HG02623 (cell line): Measurements from ENCODE around the gene KIF22.
"Not testable (repeated sequence)": the region's sequence is repeated elsewhere in the genome, so short reads cannot be mapped to it uniquely, and the experiment has no call there.

ENCODE experiments used
- ATAC-seq: cut with Tn5 transposase; IDR thresholded peaks from one replicate; pipeline ENCODE4 v1.9.1; 2021; ENCODE audit warnings: moderate library complexity; ENCODE audit not compliant: unreplicated experiment

The KIF22 gene

DNA sequence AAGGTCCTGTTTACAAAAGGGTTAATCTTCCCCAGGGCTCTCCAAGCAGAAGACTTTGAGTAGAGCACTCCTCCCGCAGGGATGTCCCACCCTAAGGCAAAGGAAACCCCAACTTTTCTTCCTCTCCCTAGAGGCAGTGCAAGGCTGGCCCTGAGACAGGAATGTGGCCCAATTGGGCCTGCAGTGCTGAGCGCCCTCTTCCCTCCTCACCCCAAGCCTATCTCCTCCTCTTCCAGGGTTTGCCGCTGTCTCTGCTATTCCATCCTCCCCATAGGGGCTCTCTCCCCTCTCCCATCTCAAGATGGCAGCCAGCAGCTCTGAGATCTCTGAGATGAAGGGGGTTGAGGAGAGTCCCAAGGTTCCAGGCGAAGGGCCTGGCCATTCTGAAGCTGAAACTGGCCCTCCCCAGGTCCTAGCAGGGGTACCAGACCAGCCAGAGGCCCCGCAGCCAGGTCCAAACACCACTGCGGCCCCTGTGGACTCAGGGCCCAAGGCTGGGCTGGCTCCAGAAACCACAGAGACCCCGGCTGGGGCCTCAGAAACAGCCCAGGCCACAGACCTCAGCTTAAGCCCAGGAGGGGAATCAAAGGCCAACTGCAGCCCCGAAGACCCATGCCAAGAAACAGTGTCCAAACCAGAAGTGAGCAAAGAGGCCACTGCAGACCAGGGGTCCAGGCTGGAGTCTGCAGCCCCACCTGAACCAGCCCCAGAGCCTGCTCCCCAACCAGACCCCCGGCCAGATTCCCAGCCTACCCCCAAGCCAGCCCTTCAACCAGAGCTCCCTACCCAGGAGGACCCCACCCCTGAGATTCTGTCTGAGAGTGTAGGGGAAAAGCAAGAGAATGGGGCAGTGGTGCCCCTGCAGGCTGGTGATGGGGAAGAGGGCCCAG is 22.4 kb downstream of the KIF22 start:
- ATAC-seq: no peak

DNA sequence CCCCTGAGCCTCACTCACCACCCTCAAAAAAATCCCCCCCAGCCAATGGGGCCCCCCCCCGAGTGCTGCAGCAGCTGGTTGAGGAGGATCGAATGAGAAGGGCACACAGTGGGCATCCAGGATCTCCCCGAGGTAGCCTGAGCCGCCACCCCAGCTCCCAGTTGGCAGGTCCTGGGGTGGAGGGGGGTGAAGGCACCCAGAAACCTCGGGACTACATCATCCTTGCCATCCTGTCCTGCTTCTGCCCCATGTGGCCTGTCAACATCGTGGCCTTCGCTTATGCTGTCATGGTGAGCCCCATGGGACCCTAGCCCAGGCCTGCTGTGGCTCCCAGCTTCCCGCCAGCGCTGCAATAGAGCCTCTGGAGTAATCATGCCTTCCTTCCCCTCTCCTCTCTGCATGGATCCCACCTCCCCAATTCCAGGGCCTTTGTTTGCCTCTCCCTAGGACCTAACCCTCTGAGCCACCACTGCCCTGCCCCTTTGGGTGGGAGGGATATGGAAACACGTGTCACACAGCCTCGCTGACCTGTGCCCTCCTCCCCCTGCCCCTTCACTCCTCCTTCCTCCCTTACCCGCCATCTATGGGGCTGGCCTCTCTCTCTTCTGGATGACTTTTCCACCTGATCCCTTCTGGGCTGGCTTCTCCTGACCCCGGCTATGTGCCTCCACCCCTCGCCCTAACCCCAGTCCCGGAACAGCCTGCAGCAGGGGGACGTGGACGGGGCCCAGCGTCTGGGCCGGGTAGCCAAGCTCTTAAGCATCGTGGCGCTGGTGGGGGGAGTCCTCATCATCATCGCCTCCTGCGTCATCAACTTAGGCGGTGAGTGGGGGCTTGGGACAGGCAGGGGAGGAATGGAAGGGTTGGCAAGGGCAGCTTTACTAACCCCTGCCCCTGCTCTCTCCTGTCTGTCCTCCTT is 23.4 kb downstream of the KIF22 start:
- ATAC-seq: no peak

GRCh38 chr16:29814592-29814991 is 24.0 kb downstream of the KIF22 start:
- no peak for ATAC-seq

GRCh38 chr16:29815032-29815721 is 24.6 kb downstream of the KIF22 start:
- ATAC-seq: no peak

DNA sequence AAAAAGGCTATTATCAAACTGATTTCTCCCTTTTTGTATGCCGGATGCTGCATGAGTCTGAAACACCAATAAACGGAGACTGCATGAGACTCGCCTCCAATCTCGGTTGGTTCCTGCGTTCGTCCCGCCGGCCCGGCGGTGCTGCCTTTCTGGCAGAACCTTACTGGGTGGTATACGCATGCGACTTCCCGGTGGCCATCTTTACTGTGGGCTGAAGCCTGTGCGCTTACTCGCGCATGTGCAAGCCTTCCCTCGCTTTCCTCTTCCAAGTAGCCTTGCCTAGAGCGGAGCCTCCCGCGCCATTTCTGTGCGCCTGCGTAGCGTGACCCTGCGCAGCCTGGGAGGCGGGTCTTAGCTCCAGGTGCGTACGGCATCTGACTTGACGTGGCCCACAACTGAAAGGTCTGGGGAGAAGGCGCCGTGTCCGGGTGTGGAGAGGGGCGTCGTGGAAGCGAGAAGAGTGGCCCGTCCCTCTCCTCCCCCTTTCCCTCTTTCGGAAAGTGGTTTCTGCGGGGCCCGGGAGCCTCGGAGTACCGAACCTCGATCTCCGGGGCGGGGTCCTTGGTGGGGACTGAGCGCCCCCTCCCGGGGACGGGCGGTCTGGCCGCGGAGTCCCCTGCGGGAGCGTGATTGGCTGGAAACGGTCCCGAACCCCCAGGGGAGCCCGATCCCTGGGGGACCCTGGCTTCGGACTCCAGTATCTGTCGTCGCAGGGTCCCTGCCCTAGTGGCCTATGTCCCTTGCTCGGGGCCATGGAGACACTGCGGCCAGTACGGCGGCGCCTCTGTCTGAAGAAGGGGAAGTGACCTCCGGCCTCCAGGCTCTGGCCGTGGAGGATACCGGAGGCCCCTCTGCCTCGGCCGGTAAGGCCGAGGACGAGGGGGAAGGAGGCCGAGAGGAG is 25.5 kb downstream of the KIF22 start, which contains the start of gene PAGR1:
Gene PAGR1, plus strand, starts transcription at position 360 of the 901 bp plus-strand sequence. Its CDS starts 374 bp downstream, at position 734.
- ATAC-seq: peak; percentile 56

- ATAC-seq: peak; percentile 2
Observed at GRCh38 chr16:29816694-29817441, 26.3 kb downstream of the KIF22 start.

GRCh38 chr16:29818082-29818481 is 27.5 kb downstream of the KIF22 start:
- ATAC-seq: no peak

- no peak for ATAC-seq
Observed at GRCh38 chr16:29819506-29819905, 29.0 kb downstream of the KIF22 start.

DNA sequence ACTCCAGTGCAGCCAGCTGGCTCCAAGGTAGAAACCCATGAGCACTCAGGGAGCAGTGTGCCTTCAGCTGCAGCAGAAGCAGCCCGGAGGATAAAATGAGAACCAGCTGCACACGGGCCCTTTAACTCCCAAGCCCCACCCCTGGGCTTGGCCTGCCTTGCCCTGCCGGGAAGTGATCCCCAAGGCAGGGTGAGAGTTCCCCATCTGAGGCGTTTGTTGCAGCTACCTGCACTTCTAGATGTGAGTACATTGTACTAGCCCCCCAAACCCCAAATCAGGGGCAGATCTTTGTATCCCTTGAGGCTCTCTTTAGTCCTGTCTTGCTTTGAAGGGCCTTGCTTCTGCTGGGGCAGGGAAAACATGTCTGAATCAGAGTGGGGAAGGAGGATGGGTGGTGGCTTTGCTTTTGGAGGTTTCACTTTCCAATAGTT is 29.7 kb downstream of the KIF22 start, which contains the start of gene MVP:
Gene MVP, plus strand, starts transcription at position 192 of the 431 bp plus-strand sequence. CDS start 10,088 bp downstream, outside the sequence.
- ATAC-seq: no peak

GRCh38 chr16:29820730-29821642 is 30.4 kb downstream of the KIF22 start:
- ATAC-seq: peak; percentile 40

DNA sequence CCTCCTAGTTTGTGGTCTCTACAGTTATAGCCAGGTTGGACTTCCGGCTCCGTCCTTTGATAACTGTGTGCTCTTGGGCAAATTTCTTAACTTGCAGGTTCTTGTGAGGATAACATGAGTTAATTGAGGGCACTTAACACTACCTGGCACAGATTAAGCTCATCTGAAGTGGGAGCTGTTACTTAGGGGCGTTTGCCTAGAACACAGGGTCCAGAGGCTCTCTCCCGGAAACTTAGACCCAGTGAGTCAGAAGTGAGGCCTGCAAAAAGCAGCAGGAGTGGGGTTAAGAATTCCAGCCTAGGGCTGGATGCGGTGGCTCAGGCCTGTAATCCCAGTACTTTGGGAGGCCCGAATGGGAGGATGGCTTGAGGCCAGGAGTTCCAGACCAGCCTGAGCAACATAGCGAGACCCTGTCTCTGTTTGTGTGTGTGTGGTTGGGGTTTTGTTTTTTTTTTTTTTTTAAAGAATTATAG is 31.1 kb downstream of the KIF22 start:
- no peak for ATAC-seq

DNA sequence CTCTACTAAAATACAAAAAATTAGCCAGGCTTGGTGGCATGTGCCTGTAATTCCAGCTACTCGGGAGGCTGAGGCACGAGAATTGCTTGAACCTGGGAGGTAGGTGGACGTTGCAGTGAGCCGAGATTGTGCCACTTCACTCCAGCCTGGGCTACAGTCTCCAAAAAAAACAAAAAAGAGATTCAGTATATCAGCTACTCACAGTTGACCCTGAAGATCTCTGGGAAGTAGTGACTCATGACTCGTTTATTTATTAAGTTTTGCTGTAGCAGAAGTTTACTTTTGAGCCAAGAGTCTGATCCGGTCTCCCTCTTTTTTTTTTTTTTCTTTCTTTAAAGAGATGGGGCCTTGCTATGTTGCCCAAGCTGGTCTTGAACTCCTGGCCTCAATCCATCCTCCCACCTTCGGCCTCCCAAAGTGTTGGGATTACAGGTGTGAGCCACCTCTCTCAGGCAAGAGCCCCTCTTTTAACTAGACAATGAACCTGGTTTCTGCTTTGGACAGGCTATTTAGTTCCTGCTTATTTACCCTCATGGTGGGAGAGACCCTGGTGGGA is 34.1 kb downstream of the KIF22 start:
- ATAC-seq: no peak

- no peak for ATAC-seq
Observed at GRCh38 chr16:29825145-29826044, 34.8 kb downstream of the KIF22 start.

DNA sequence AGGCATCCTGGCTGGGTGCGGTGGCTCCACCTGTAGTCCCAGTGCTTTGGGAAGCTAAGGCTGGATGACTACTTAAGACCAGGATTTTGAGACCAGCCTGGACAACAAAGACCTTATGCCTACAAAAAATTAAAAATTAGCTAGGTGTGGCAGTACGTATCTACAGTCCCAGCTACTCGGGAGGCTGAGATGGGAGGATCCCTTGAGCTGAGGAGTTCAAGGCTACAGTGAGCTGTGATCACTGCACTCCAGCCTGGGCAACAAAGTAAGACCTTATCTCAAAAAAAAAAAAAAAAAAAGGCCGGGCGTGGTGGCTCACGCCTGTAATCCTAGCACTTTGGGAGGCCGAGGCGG is 35.8 kb downstream of the KIF22 start:
- no peak for ATAC-seq

GRCh38 chr16:29830774-29831173 is 40.2 kb downstream of the KIF22 start:
- ATAC-seq: no peak

DNA sequence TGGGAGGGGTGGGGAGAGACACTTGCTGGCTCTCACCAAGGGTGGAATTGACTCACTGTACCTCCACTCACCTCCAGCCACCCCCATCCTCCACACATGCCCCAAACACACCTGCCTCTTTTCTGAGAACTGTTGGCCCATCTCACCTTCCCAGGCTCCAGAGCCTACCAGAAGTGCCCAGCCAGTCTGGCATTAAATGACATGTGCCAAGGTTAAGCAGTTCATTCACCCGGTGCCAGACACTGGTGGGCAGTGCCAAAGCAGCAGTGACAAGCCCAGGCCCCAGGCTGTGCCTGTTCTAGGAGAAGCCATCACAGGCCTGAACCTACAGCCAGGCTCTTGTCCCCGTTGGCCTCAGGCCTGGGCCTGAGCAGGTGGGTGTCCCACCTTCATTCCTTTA is 40.9 kb downstream of the KIF22 start:
- no peak for ATAC-seq

- ATAC-seq: not testable (repeated sequence)
Observed at GRCh38 chr16:29833219-29833618, 42.7 kb downstream of the KIF22 start.
